Epidermal melanocyte (primary cell): ENCODE measurements around the gene PCDHB4.
"Not testable (repeated sequence)": the region's sequence is repeated elsewhere in the genome, so short reads cannot be mapped to it uniquely, and the experiment has no call there.

Experiments used
- DNase-seq: peaks from one replicate; pipeline ENCODE4 v3.0.0; 2011; ENCODE audit warnings: low spot score; ENCODE audit not compliant: insufficient read length

The PCDHB4 gene

DNA sequence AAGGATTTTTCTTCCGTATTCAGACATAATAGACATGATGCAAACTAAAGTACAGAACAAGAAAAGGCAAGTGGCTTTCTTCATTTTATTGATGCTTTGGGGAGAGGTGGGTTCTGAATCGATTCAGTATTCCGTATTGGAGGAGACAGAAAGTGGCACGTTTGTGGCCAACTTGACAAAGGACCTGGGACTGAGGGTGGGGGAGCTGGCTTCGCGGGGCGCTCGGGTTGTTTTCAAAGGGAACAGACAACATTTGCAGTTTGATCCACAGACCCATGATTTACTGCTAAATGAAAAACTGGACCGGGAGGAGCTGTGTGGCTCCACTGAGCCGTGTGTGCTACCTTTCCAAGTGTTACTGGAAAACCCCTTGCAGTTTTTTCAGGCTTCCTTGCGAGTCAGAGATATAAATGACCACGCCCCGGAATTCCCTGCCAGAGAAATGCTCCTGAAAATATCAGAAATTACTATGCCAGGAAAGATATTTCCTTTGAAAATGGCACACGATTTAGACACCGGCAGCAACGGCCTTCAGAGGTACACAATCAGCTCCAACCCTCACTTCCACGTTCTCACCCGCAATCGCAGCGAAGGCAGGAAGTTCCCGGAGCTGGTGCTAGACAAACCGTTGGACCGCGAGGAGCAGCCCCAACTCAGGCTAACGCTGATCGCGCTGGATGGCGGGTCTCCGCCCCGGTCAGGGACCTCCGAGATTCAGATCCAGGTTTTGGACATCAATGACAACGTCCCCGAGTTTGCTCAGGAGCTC lies 28.8 kb downstream of the PCDHB4 start:
- DNase-seq = no peak

DNA sequence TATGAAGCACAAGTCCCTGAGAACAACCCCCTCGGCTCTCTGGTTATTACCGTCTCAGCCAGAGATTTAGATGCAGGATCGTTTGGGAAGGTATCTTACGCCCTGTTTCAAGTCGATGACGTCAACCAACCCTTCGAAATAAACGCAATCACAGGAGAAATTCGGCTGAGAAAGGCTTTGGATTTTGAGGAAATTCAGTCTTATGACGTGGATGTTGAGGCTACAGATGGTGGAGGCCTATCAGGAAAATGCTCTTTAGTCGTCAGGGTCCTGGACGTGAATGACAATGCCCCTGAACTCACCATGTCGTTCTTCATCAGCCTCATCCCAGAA lies 29.3 kb downstream of the PCDHB4 start:
- DNase-seq = no peak

DNA sequence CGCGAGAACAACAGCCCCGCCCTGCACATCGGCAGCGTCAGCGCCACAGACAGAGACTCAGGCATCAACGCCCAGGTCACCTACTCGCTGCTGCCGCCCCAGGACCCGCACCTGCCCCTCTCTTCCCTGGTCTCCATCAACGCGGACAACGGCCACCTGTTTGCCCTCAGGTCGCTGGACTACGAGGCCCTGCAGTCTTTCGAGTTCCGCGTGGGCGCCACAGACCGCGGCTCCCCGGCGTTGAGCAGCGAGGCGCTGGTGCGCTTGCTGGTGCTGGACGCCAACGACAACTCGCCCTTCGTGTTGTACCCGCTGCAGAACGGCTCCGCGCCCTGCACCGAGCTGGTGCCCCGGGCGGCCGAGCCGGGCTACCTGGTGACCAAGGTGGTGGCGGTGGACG lies 30.0 kb downstream of the PCDHB4 start:
- DNase-seq = not testable (repeated sequence)

DNA sequence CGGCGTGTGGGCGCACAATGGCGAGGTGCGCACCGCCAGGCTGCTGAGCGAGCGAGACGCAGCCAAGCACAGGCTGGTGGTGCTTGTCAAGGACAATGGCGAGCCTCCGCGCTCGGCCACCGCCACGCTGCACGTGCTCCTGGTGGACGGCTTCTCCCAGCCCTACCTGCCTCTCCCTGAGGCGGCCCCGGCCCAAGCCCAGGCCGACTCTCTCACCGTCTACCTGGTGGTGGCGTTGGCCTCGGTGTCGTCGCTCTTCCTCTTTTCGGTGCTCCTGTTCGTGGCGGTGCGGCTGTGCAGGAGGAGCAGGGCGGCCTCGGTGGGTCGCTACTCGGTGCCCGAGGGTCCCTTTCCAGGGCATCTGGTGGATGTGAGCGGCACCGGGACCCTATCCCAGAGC lies 30.5 kb downstream of the PCDHB4 start:
- DNase-seq = not testable (repeated sequence)

DNA sequence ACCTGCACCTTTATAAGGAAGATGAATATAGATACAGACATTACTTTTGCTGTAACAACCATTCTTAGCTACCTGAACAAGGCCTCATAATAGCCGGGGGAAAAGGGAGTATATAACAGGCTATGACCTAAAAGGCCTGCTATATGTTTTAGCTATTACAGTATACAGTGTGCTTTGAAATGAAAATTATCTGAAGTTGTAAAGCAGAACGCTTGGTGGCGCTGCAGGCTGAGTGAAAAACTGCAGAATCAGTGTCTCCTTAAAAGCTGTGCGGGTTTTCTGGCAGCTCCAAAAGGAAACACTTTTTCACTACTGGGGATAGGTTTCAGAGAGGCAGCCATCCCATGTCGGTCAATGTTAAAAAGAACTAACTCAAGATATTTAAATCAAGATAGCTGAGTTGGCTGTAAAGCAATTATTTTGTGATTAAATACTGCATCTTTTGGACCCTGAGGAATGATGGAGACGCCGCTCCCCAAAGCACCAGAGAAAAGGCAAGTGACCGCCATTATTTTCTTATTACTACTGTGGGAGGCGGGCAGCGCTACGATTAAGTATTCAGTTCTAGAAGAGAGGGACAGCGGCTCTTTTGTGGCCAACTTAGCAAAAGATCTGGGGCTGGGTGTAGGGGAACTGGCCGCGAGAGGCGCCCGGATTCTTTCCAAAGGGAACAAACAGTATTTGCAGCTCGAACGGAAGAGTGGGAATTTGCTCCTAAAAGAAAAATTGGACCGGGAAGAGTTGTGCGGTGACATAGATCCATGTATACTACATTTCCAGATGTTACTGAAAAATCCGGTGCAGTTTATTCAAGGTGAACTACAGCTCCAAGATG lies 34.1 kb downstream of the PCDHB4 start:
- DNase-seq = no peak

DNA sequence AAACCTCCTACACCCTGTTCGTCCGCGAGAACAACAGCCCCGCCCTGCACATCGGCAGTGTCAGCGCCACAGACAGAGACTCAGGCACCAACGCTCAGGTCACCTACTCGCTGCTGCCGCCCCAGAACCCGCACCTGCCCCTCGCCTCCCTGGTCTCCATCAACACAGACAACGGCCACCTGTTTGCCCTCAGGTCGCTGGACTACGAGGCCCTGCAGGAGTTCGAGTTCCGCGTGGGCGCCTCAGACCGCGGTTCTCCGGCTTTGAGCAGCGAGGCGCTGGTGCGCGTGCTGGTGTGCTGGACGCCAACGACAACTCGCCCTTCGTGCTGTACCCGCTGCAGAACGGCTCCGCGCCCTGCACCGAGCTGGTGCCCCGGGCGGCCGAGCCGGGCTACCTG lies 35.7 kb downstream of the PCDHB4 start:
- DNase-seq = not testable (repeated sequence)

DNA sequence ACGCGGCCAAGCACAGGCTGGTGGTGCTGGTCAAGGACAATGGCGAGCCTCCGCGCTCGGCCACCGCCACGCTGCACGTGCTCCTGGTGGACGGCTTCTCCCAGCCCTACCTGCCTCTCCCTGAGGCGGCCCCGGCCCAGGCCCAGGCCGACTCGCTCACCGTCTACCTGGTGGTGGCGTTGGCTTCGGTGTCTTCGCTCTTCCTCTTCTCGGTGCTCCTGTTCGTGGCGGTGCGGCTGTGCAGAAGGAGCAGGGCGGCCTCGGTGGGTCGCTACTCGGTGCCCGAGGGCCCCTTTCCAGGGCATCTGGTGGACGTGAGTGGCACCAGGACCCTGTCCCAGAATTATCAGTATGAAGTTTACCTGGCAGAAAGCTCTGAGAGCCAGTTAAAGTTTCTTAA lies 36.3 kb downstream of the PCDHB4 start:
- not testable (repeated sequence) for DNase-seq

DNA sequence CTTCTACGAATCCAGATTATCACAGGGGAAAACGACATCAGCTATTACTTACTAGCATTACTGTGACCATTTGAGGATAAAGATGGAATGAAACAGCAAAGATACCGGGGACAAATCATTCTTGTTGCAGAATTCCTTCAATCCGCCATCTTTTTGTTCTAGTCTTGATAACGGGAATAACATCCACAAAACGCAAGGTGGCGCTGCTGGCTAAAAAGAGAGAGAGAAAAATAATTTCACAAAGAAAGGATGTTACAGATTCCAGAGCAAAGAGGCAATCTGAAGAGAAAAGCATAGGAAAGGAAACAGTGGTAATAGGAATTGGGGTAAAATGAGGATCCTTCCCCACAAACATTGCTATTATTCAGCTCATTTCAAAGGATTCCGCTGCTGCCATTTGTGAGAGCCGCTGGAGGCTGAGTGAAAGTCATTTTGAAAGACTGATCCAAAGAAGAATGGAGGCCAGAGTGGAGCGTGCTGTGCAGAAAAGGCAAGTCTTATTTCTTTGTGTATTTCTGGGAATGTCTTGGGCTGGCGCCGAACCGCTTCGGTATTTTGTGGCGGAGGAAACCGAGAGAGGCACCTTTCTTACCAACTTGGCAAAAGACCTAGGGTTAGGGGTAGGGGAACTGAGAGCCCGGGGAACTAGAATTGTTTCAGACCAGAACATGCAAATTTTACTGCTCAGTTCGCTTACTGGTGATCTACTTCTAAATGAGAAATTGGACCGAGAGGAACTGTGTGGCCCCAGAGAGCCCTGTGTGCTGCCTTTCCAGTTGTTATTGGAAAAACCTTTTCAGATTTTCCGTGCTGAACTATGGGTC lies 51.0 kb downstream of the PCDHB4 start, which contains the start of gene PCDHB7:
TSS of gene PCDHB7 (plus strand) at position 264 of the 824 bp plus-strand sequence. CDS start at position 456, 192 bp downstream.
- DNase-seq = no peak

DNA sequence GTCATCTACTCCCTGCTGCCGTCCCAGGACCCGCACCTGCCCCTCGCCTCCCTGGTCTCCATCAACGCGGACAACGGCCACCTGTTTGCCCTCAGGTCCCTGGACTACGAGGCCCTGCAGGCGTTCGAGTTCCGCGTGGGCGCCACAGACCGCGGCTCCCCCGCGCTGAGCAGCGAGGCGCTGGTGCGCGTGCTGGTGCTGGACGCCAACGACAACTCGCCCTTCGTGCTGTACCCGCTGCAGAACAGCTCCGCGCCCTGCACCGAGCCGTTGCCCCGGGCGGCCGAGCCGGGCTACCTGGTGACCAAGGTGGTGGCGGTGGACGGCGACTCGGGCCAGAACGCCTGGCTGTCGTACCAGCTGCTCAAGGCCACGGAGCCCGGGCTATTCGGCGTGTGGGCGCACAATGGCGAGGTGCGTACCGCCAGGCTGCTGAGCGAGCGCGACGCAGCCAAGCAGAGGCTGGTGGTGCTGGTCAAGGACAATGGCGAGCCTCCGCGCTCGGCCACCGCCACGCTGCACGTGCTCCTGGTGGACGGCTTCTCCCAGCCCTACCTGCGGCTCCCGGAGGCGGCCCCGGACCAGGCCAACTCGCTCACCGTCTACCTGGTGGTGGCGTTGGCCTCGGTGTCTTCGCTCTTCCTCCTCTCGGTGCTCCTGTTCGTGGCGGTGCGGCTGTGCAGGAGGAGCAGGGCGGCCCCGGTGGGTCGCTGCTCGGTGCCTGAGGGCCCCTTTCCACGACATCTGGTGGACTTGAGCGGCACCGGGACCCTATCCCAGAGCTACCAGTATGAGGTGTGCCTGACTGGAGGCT lies 52.9 kb downstream of the PCDHB4 start:
- DNase-seq = not testable (repeated sequence)
